OCI-LY1 (cell line): Measurements from ENCODE around the gene ARF1.

Experiments used
- H2AFZ ChIP-seq: fragments of 200-600 bp; sonication (generic), shearing (Covaris generic); 2 replicates; pipeline ENCODE4 v1.6.0; 2014; ENCODE audit warnings: antibody characterized with exemption, mild to moderate bottlenecking, low read length
- H3F3A ChIP-seq: fragments of 200-600 bp; sonication (generic), shearing (Covaris generic); 2 replicates; pipeline ENCODE4 v1.6.0; 2014; ENCODE audit warnings: mild to moderate bottlenecking, antibody characterized with exemption, low read length, moderate library complexity; ENCODE audit not compliant: insufficient read depth
- H3K27ac ChIP-seq: fragments of 200-600 bp; sonication (generic); 2 replicates; pipeline ENCODE4 v1.5.1; 2014; ENCODE audit warnings: low read length, mixed run types, mild to moderate bottlenecking, low read depth; ENCODE audit not compliant: poor library complexity, severe bottlenecking
- H3K27me3 ChIP-seq: fragments of 200-600 bp; sonication (generic); 2 replicates; pipeline ENCODE4 v1.6.0; 2014; ENCODE audit warnings: antibody characterized with exemption, mild to moderate bottlenecking, low read length, moderate library complexity; ENCODE audit not compliant: insufficient read depth
- H3K36me3 ChIP-seq: fragments of 200-600 bp; sonication (generic); 2 replicates; pipeline ENCODE4 v1.6.1; 2014; ENCODE audit warnings: mild to moderate bottlenecking, antibody characterized with exemption, low read length, moderate library complexity, mixed read lengths; ENCODE audit not compliant: insufficient read depth
- H3K4me1 ChIP-seq: fragments of 200-600 bp; sonication (generic); 2 replicates; pipeline ENCODE4 v1.5.1; 2014; ENCODE audit warnings: mild to moderate bottlenecking, low read length, moderate library complexity; ENCODE audit not compliant: insufficient read depth, severe bottlenecking
- H3K4me2 ChIP-seq: fragments of 200-600 bp; sonication (generic), shearing (Covaris generic); 2 replicates; pipeline ENCODE4 v1.6.1; 2014; ENCODE audit warnings: low read length
- H3K4me3 ChIP-seq: fragments of 200-600 bp; sonication (generic); 2 replicates; pipeline ENCODE4 v1.5.1; 2014; ENCODE audit warnings: low read length, low read depth, mild to moderate bottlenecking, mixed read lengths; ENCODE audit not compliant: poor library complexity, severe bottlenecking
- H3K79me2 ChIP-seq: fragments of 200-600 bp; shearing (Covaris generic); 2 replicates; pipeline ENCODE4 v1.6.1; 2016; ENCODE audit warnings: mixed run types, low read length, mixed read lengths; ENCODE audit not compliant: insufficient read depth
- H3K9ac ChIP-seq: fragments of 200-600 bp; sonication (generic), shearing (Covaris generic); 2 replicates; pipeline ENCODE4 v1.6.1; 2014; ENCODE audit warnings: mild to moderate bottlenecking, low read length, mixed read lengths
- H3K9me2 ChIP-seq: fragments of 200-600 bp; sonication (generic), shearing (Covaris generic); 2 replicates; pipeline ENCODE4 v1.6.1; 2014; ENCODE audit warnings: low read depth, mild to moderate bottlenecking, low read length, mixed read lengths
- H3K9me3 ChIP-seq: fragments of 200-600 bp; shearing (Covaris generic); 2 replicates; pipeline ENCODE4 v1.6.1; 2014; ENCODE audit warnings: low read length, mixed read lengths
- H4K20me1 ChIP-seq: fragments of 200-600 bp; sonication (generic), shearing (Covaris generic); 2 replicates; pipeline ENCODE4 v1.6.0; 2016; ENCODE audit warnings: mild to moderate bottlenecking, low read length; ENCODE audit not compliant: insufficient read depth
- EZH2 ChIP-seq: fragments of 200-600 bp; sonication (generic), shearing (Covaris generic); IDR thresholded peaks from 2 replicates; pipeline ENCODE4 v1.8.0; 2017; ENCODE audit warnings: borderline replicate concordance, mixed run types, mild to moderate bottlenecking, antibody characterized with exemption, low read length, moderate library complexity, mixed read lengths
- TF ChIP-seq, protein P1 (sequence below): fragments of 200-600 bp; sonication (generic), shearing (Covaris generic); IDR thresholded peaks from 2 replicates; pipeline ENCODE4 v1.5.1; 2017; ENCODE audit warnings: mild to moderate bottlenecking, antibody characterized with exemption, low read length, moderate library complexity, mixed read lengths

ARF1 gene

GRCh38 chr1:228046421-228047182 lies 35.9 kb upstream of the ARF1 start:
- Histone ChIP-seq H3K36me3 (no peaks in the 10 kb centered on the region), H3K27me3 (peaks cover 6% of the 10 kb centered on the region; the same call in 1 of the 2 replicates), H3K9me2 (no peaks in the 10 kb centered on the region), H3K27ac (no peak overlapping the region), H3K9ac (no peak overlapping the region), H3K4me3 (no peak overlapping the region), H3F3A (no peaks in the 10 kb centered on the region), H3K79me2 (no peaks in the 10 kb centered on the region), H4K20me1 (no peaks in the 10 kb centered on the region), H3K4me2 (no peak overlapping the region), H3K4me1 (no peaks in the 10 kb centered on the region), H3K9me3 (no peaks in the 10 kb centered on the region), H2AFZ (no peak overlapping the region)
- TF ChIP-seq EZH2 = no peak

DNA sequence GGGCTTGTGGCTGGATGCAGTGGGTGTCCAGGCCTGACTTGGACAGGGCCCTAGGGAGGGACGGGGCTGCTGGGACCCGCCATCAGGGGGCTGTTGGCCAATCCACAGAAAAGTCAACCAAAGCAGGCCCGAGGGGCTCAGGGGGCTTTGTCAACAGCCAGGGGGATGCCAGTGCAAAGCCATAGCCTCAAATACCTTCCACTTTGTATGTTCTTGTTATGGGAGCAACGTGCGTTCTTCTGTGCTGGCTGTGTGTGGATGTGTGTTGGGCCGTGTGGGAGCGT lies 35.4 kb upstream of the ARF1 start:
- Histone ChIP-seq H3K9ac (no peak overlapping the region), H3K36me3 (no peaks in the 10 kb centered on the region), H3K79me2 (no peaks in the 10 kb centered on the region), H3K4me2 (no peak overlapping the region), H2AFZ (no peak overlapping the region), H3K9me2 (no peaks in the 10 kb centered on the region), H4K20me1 (no peaks in the 10 kb centered on the region), H3K9me3 (no peaks in the 10 kb centered on the region), H3K4me1 (no peaks in the 10 kb centered on the region), H3K27me3 (peaks cover 6% of the 10 kb centered on the region; the same call in 1 of the 2 replicates), H3F3A (no peaks in the 10 kb centered on the region), H3K4me3 (no peak overlapping the region), H3K27ac (no peak overlapping the region)
- no peak for TF ChIP-seq EZH2

DNA sequence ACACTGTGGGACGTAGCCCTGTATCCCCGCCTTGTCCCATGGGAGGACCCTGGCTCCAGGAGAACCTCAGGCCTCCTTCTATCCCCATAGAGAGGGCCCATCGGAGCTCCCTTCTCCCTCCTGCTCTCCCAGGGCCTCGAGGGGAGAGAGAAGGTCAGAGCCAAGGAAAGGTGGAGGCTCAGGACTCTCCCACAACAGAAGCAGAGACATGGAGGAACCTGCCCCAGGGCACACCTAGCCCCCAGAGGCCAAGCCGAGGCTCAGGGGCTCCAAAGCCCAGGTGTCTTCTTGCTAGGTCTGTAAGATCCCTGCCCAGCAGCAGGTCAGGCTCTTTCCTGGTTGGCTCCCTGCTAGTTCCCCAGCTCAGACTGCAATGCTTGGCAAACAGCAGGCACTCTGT lies 34.4 kb upstream of the ARF1 start:
- H3K9me2 ChIP-seq = no peaks in the 10 kb centered on the region
- H3K27ac ChIP-seq = no peak overlapping the region
- no peak overlapping the region for H3K9ac ChIP-seq
- H4K20me1 ChIP-seq = no peaks in the 10 kb centered on the region
- no peak overlapping the region for H2AFZ ChIP-seq
- no peaks in the 10 kb centered on the region for H3K9me3 ChIP-seq
- TF ChIP-seq, protein P1, sequence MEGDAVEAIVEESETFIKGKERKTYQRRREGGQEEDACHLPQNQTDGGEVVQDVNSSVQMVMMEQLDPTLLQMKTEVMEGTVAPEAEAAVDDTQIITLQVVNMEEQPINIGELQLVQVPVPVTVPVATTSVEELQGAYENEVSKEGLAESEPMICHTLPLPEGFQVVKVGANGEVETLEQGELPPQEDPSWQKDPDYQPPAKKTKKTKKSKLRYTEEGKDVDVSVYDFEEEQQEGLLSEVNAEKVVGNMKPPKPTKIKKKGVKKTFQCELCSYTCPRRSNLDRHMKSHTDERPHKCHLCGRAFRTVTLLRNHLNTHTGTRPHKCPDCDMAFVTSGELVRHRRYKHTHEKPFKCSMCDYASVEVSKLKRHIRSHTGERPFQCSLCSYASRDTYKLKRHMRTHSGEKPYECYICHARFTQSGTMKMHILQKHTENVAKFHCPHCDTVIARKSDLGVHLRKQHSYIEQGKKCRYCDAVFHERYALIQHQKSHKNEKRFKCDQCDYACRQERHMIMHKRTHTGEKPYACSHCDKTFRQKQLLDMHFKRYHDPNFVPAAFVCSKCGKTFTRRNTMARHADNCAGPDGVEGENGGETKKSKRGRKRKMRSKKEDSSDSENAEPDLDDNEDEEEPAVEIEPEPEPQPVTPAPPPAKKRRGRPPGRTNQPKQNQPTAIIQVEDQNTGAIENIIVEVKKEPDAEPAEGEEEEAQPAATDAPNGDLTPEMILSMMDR = no peak
- no peak for TF ChIP-seq EZH2
- H3K4me2 ChIP-seq = no peak overlapping the region
- H3K4me3 ChIP-seq = no peak overlapping the region
- peaks cover 6% of the 10 kb centered on the region; the same call in 1 of the 2 replicates for H3K27me3 ChIP-seq
- H3K79me2 ChIP-seq = no peaks in the 10 kb centered on the region
- H3F3A ChIP-seq = no peaks in the 10 kb centered on the region
- no peaks in the 10 kb centered on the region for H3K4me1 ChIP-seq
- no peaks in the 10 kb centered on the region for H3K36me3 ChIP-seq

DNA sequence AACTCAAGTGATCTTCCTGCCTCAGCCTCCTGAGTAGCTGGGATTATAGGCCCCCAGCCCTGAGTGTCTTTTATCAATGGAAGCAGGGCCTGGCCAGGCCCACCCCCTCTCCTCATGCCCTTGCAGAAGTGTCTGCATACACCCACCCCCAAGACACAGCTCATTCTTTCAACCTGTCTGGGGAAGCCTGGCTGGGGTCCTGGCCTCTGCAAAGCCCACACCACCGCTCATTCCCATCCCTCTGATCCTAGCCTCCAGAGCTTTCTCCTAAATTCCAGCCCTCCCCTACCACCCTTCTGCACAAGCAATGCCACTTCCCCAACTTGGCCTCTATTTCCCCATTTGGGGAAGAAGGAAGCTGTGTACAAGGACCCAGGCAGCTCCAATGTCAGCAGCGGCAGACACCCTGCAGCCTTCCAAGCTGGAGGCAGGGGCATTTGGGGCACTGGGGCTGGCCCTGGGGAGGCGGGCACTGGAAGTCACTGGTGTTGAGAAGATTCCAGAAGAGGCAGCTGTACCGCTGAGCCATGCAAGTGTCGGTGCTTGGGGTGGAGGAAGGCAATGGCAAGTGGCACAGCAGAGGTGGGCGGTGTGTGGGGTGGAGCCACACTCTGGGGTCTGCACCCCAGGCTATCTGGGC lies 33.7 kb upstream of the ARF1 start:
- Histone ChIP-seq H3K36me3 (no peaks in the 10 kb centered on the region), H3K4me3 (no peak overlapping the region), H2AFZ (no peak overlapping the region), H3K4me1 (no peaks in the 10 kb centered on the region), H3K27ac (no peak overlapping the region), H3K9ac (no peak overlapping the region), H3K9me3 (no peaks in the 10 kb centered on the region), H3K79me2 (no peaks in the 10 kb centered on the region), H4K20me1 (no peaks in the 10 kb centered on the region), H3K4me2 (no peak overlapping the region), H3K27me3 (peaks cover 6% of the 10 kb centered on the region; the same call in 1 of the 2 replicates), H3F3A (no peaks in the 10 kb centered on the region), H3K9me2 (no peaks in the 10 kb centered on the region)
- TF ChIP-seq, protein P1 = no peak
- TF ChIP-seq EZH2 = no peak
